Adipose tissue (tissue), 3 donors: ENCODE measurements around the gene NCOA7. TPM values are rescaled to one million over a fixed set of nuclear protein-coding genes. Genes with fewer than 3 reads are reported as not detected.
"Not testable (repeated sequence)": the region's sequence is repeated elsewhere in the genome, so short reads cannot be mapped to it uniquely, and the experiment has no call there.

ENCODE experiments used
- H3K27ac ChIP-seq: one replicate; pipeline ENCODE4 v1.5.1; 2013; ENCODE audit warnings: low read depth, low read length
- WGBS, 3 donors: extraction: QIAGEN DNeasy Blood & Tissue Kit; methylation state at CpG; one replicate each; pipeline ENCODE4 v1.1.7; 2013; 5-methylcytosine and 5-hydroxymethylcytosine counted together
- polyA plus RNA-seq, 3 donors: library from polyadenylated mRNA; stranded (reverse); fragments of 200-250 nt; gene quantifications; one replicate each; pipeline ENCODE4 v1.2.3, GENCODE V29; 2013
- donor health status: healthy with polysubstance abuse.
- donor health status: Bipolar disorder and iron deficiency.
- donor health status: healthy.

The NCOA7 gene
- polyA plus RNA-seq, 3 donors, result 9.6 to 59.0 (median 46.3) TPM

GRCh38 chr6:125751334-125751916, 39.3 kb upstream of the NCOA7 start:
- no peak overlapping the region for H3K27ac ChIP-seq
- 52 to 62% (median 60%) methylated on average over 6 of the region's 6 CpGs for WGBS, 3 donors

DNA sequence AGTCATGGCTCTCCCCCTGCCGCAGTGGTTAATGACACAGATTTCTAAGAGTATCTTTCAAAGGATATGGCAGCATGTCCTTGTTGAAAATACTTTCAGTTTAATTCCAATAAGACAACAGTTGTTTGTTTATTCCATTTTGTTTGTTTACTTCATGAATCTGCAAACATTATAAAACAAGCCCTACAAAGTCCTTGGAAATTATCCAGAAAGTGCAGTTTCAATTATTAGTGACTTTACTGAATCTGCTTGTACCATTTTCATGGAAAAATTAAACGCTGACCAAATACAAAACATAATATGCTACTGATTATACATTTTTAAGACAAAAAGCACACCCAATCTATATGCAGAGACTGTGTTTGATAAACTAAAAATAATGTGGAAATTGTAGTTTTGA, 38.0 kb upstream of the NCOA7 start:
- H3K27ac ChIP-seq, result no peak overlapping the region
- WGBS, 3 donors, result 84 to 91% (median 87%) methylated on average over 2 of the region's 2 CpGs

GRCh38 chr6:125753218-125753936, 37.4 kb upstream of the NCOA7 start:
- WGBS, 3 donors, result 25 to 59% (median 42%) methylated on average over 5 of the region's 5 CpGs
- no peak overlapping the region for H3K27ac ChIP-seq

GRCh38 chr6:125753937-125754259, 36.9 kb upstream of the NCOA7 start:
- H3K27ac ChIP-seq, result no peak overlapping the region

DNA sequence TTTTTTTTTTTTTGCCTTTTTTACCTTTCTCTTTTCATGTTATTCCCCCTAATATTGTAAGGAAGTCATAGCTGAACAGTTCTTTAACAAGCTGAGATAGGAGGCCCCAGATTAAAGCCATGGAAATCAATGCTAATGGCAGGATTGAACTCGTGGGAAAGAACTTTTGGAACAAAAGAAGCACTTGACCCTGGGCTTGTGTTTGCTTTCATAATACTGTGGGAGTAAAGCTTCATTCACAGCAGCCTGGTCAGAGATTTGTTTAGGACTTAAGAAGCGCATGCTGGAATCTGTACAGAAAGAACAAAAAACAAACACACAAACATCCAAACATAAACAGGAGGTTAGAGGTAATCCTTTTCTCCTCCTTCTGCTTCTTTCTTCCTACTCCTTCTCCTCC, 36.2 kb upstream of the NCOA7 start:
- no peak overlapping the region for H3K27ac ChIP-seq
- WGBS, 3 donors, result 32 to 67% (median 67%) methylated on average over 2 of the region's 2 CpGs

DNA sequence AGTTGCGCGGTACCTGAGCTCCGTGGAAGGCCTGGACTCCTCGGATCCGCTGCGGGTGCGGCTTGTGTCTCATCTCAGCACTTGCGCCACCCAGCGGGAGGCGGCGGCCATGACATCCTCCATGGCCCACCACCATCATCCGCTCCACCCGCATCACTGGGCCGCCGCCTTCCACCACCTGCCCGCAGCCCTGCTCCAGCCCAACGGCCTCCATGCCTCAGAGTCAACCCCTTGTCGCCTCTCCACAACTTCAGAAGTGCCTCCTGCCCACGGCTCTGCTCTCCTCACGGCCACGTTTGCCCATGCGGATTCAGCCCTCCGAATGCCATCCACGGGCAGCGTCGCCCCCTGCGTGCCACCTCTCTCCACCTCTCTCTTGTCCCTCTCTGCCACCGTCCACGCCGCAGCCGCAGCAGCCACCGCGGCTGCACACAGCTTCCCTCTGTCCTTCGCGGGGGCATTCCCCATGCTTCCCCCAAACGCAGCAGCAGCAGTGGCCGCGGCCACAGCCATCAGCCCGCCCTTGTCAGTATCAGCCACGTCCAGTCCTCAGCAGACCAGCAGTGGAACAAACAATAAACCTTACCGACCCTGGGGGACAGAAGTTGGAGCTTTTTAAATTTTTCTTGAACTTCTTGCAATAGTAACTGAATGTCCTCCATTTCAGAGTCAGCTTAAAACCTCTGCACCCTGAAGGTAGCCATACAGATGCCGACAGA, 31.4 kb upstream of the NCOA7 start:
- WGBS, 3 donors, result 86 to 88% (median 88%) methylated on average over 42 of the region's 42 CpGs
- H3K27ac ChIP-seq, result no peak overlapping the region

DNA sequence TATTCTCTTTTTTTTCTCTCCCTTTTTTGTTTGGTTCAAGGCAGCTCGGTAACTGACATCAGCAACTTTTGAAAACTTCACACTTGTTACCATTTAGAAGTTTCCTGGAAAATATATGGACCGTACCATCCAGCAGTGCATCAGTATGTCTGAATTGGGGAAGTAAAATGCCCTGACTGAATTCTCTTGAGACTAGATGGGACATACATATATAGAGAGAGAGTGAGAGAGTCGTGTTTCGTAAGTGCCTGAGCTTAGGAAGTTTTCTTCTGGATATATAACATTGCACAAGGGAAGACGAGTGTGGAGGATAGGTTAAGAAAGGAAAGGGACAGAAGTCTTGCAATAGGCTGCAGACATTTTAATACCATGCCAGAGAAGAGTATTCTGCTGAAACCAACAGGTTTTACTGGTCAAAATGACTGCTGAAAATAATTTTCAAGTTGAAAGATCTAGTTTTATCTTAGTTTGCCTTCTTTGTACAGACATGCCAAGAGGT, 30.8 kb upstream of the NCOA7 start:
- H3K27ac ChIP-seq, result no peak overlapping the region
- WGBS, 3 donors, result 66 to 81% (median 66%) methylated on average over 5 of the region's 5 CpGs

DNA sequence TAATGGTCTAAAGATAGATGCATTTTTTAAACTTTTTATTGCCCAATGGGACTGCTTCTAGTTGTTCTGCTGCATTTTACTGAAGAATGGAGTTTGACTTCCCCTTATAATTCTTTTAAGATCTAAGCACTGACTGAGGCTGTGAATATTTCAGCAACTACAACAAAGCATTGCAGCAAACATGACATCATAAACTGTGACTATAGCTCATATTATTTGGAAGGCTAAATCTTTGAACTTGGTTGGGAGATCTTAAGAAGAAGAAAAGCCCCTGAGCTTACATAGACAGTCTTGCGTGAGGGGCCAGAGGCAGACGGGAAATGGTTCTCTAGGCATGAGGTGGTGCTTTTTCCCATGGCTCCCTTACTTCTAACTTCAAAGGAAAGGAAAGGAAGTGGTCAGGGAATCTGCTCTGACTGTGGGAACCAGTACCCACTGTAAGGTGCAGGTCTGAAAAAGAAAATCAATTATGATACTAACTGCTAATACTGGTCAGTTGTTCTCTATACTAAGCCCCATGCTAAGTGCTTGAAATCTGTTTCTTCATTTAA, 26.6 kb upstream of the NCOA7 start:
- no peak overlapping the region for H3K27ac ChIP-seq

GRCh38 chr6:125765944-125766343, 24.8 kb upstream of the NCOA7 start:
- WGBS, 3 donors, result 58 to 75% (median 71%) methylated on average over 1 of the region's 1 CpG

More for the DNA sequence above, 26.6 kb upstream of the NCOA7 start:
- 66 to 79% (median 69%) methylated on average over 2 of the region's 2 CpGs for WGBS, 3 donors

GRCh38 chr6:125766641-125767040, 24.1 kb upstream of the NCOA7 start:
- no peak overlapping the region for H3K27ac ChIP-seq
- WGBS, 3 donors, result 69 to 86% (median 77%) methylated on average over 4 of the region's 4 CpGs

More at GRCh38 chr6:125765944-125766343, 24.8 kb upstream of the NCOA7 start:
- no peak overlapping the region for H3K27ac ChIP-seq

- 63 to 67% (median 64%) methylated on average over 6 of the region's 6 CpGs for WGBS, 3 donors
- H3K27ac ChIP-seq, result no peak overlapping the region
Observed at GRCh38 chr6:125769147-125769783, 21.5 kb upstream of the NCOA7 start.

GRCh38 chr6:125773387-125774341, 17.1 kb upstream of the NCOA7 start:
- H3K27ac ChIP-seq, result no peak overlapping the region
- WGBS, 3 donors, result 65 to 84% (median 83%) methylated on average over 4 of the region's 4 CpGs

GRCh38 chr6:125776107-125776826, 14.5 kb upstream of the NCOA7 start:
- WGBS, 3 donors, result 50 to 81% (median 80%) methylated on average over 13 to 14 of the region's 14 CpGs
- H3K27ac ChIP-seq, result not testable (repeated sequence)

- 14 to 16% (median 15%) methylated on average over 17 of the region's 17 CpGs for WGBS, 3 donors
- H3K27ac ChIP-seq, result no peak overlapping the region
Observed at GRCh38 chr6:125779924-125780539, 10.7 kb upstream of the NCOA7 start.

DNA sequence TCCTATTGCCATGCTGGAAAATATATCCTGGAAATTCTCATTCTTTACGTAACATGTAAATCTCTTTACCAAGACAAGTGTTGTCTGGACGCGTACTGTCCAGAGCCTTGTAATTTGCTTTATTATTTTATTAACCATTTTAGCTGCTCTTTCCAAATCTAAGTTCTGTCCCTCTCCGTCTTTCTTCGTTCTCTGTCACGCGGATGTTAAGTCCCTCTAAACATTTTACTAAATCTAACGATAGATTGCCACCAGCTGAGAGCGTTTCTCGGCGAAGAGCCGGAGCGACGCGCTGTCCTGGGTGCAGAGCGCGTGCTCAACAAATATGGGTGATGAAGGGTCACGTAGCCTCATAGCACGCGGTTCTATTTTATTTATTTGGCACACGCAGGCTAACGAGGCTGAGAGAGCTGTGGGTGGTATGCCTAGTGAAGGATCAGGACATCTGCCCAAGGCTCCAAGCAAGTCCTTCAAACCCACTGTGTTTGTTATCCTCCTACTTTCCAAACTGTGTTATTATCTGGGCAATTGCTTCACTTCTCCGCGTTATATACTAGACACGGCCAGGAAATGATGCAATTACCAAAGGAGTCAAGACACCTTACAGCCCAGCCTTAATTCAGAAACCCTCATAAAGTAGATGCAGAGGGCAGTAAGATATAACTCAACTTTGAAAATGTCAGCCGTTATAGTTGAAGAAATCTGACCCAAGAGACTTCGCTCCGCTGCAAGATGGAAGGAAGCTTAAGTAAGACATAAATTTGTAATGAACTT, 10.0 kb upstream of the NCOA7 start:
- H3K27ac ChIP-seq, result peak overlapping the region; percentile 82
- 0% methylated on average over 28 of the region's 28 CpGs for WGBS, 3 donors

- H3K27ac ChIP-seq, result no peak overlapping the region
- WGBS, 3 donors, result 0 to 1% (median 0%) methylated on average over 3 of the region's 3 CpGs
Observed at GRCh38 chr6:125781314-125781868, 9.4 kb upstream of the NCOA7 start.
